Measurements from ENCODE around the gene CFAP299.

Gene CFAP299

DNA sequence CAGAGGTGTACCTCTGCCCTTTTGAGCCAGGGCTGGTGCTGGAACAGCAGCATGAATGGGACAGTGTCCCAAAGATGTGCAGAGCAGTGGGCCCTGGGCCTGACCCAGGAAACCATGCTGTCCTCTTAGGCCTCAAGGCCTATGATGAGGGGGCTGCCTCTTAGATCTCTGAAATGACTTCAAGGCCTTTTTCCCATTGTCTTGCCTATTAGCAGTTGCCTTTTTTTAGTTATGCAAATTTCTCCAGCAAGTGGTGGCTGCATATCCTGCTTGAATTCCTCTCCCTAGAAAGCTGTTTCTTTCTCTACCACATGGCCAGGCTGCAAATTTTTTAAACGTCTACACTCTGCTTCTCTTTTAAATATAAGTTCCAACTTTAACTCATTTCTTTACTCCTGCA is 160.3 kb downstream of the CFAP299 start:
- DNase-seq (ENCODE audit: low read depth in 3 of 3, low spot score in 1 of 3) = no peak

DNA sequence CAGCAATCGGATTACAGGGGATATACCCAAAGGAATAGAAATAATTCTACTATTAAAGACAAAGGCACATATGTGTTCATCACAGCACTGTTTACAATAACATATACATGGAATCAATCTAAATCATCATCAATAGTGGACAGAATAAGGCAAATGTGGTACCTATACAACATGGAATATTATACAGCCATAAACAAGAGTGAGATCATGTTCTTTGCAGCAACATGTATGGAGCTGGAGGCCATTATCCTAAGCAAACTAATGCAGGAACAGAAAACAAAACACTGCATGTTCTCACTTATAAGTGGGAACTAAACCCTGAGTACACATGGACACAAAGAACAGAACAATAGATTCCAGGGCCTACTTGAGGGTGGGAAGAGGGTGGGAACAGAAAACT is 163.2 kb downstream of the CFAP299 start:
- no peak for DNase-seq (ENCODE audit: low read depth in 3 of 3, low spot score in 1 of 3)

- no peak for DNase-seq (ENCODE audit: low read depth in 3 of 3, low spot score in 1 of 3)
Measured at GRCh38 chr4:80500613-80501012, 165.1 kb downstream of the CFAP299 start.

- DNase-seq (ENCODE audit: low read depth in 3 of 3, low spot score in 1 of 3) = no peak
Measured at GRCh38 chr4:80507077-80507476, 171.5 kb downstream of the CFAP299 start.

- no peak for DNase-seq (ENCODE audit: low read depth in 3 of 3, low spot score in 1 of 3)
Measured at GRCh38 chr4:80507507-80507906, 172.0 kb downstream of the CFAP299 start.

DNA sequence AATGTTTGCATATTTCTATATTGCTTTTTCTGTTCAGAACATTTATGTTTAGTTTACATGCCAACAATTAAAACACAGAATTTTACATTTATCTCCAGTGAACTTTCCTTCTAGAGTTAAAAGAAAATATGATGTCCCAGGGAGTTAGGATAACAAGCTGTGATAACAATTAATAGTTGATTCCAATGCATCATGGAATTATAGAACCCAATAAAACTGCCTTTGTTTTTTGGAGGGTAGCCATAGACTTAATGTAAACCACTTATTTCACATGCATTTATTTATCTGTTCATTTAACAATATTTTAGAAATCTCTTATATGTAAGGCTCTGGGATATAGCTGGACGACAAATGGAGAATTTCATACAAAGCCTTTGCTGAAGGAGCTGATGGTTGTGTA is 180.0 kb downstream of the CFAP299 start:
- no peak for DNase-seq (ENCODE audit: low read depth in 3 of 3, low spot score in 1 of 3)

DNA sequence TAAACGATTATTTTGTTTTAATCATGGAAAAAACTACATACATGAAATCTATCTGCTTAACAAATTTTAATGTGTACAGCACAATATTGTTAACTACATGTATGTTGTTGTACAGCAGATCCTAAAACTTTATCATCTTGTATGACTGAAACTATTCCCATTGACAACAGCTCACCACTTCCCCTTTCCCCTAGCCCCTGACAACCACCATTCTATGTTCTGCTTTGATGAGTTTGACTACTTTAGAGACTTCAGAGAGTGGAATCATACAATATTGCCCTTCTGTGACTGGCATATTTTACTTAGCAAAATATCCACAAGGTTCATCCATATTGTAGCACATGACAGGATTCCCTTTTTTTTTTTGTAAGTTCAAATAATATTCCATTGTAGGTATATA is 185.9 kb downstream of the CFAP299 start:
- DNase-seq (ENCODE audit: low read depth in 3 of 3, low spot score in 1 of 3) = no peak

GRCh38 chr4:80526697-80527096 is 191.2 kb downstream of the CFAP299 start:
- DNase-seq (ENCODE audit: low read depth in 3 of 3, low spot score in 1 of 3) = no peak

DNA sequence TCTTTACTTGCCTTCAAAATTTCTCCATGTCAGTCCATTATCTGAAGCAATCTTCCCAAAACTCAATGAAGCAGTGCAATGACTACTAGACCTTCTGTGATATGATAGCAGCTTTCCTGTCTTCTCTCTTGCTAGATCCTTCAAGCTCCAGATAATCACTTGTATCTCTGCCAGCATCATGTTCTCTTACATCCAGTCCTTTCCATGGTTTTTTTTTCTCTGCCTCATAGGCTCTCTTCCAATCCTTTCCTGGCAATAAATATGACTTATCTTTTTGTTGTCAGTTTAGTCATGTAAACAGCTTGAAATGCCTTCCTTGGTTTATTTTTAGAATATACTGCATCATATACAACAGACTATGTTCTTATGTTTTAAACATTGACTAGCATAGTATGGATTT is 193.5 kb downstream of the CFAP299 start:
- no peak for DNase-seq (ENCODE audit: low read depth in 3 of 3, low spot score in 1 of 3)

- DNase-seq (ENCODE audit: low read depth in 3 of 3, low spot score in 1 of 3) = no peak
Measured at GRCh38 chr4:80532674-80533333, 197.3 kb downstream of the CFAP299 start.

DNA sequence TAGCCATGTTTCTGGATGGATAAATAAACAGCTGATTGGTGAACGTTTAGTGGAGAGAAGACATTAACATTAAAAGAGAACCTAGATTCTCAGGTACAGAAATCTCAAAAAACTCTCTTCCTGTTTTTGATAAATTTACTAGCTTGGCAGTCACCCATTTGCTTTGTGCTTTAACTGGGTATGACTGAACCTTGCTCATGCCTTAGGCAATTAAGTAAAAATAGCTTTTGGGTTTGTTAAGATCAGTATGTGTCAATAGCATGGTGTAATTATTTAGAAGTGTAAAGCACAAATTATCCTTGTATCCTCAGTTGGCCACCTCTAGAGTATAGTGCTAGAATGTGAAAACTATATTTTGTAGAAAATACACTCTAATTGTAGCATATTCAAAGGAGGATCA is 200.0 kb downstream of the CFAP299 start:
- no peak for DNase-seq (ENCODE audit: low read depth in 3 of 3, low spot score in 1 of 3)

DNA sequence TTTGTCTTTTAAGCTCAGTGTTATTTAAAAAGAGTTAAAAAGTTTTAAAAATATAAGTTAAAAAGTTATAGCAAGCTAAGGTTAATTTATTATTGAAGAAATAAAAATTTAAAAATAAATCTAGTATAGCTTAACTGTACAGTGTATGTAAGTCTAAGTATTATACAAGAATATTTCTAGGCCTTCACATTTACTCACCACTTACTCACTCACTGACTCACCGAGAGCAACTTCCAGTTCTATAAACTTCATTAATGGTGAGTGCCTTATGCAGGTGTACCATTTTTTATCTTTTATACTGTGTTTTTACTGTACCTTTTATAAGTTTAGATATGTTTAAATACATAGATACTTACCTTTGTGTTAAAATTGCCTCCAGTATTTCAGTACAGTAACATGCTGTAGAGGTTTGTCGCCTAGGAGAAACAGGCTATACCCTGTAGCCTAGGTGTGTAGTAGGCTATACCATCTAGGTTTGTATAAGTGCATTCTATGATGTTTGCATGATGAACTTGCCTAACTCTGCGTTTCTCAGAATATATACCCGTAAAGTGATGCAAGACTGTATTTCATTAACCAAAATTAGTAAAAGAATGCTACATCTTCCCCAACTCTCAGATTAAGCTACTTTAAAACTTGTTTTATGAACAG is 202.9 kb downstream of the CFAP299 start:
- no peak for DNase-seq (ENCODE audit: low read depth in 3 of 3, low spot score in 1 of 3)

DNA sequence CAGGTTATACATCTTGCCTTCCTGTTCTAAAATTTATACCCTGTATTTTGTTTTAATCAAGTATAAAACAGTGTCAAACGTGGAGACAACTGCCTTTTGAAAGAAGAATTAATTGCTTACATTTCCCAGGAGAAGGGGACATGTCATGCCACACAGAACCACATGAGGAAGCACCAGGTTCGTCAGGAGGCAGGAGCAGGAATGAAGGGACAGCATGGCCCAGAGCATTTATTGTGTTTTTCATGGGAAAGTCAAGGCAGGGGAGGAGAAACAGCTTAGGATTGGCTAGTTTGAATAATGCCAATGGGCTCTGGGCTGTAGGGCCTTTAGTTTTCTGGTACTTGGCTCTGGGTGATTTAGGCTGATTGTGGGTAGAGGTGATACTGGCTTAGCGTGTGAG is 203.7 kb downstream of the CFAP299 start:
- no peak for DNase-seq (ENCODE audit: low read depth in 3 of 3, low spot score in 1 of 3)

DNA sequence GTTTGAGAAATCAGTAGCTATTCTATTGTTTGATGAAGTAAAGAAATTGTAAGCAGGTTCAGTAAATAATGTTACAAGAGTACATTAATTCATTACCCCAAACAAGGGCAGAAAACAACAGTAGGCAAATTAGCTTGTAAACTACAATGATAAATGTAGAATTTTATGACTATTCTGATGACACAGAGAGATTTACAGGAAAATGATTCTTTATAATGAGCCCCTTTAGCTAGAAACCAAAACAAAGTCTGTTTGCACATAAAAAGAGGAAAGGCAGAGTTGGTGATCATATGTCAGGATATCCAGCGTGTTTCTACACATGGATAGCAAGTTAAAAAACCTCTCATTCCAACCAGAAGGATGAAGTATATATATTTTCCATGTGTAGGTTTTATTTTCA is 204.8 kb downstream of the CFAP299 start:
- DNase-seq (ENCODE audit: low read depth in 3 of 3, low spot score in 1 of 3) = no peak

- no peak for DNase-seq (ENCODE audit: low read depth in 3 of 3, low spot score in 1 of 3)
Measured at GRCh38 chr4:80540785-80541469, 205.4 kb downstream of the CFAP299 start.

DNA sequence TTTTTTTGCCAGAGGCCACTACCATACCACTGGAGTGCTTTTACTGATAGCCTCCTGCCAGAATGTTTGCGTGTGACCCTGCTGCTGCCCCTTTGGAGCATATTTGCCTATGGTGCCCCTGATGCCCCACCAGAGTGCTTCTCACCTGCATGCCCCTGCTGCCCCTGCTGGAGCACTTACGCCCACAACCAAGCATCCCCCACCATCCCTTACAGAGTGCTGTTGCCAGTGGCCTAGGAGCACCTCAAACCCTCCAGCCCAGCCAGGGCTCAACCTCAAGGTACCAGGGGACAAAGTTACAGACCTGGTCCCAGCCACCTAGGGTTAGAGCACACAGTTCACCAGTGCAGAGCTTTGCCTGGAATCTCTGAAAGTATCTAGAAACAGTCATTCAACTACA is 207.2 kb downstream of the CFAP299 start:
- DNase-seq (ENCODE audit: low read depth in 3 of 3, low spot score in 1 of 3) = no peak

DNA sequence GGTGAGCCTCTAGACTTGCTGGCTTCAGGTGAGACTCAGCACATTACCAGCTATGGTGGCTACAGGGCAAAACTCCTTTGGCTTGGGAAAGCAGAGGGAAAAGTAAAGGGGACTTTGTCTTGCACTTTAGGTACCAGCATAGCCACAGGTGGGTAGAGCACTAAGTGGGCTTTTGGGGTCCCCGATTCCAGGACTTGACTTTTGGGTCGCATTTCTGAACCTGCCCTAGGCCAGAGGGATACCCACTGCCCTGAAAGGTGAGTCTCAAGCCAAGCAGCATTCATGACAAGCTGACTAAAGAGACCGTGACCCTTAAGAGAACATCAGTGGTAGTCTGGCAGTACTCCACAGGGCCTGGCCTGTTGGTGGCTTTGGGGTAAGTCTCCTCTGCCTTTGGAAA is 224.8 kb downstream of the CFAP299 start:
- DNase-seq (ENCODE audit: low read depth in 3 of 3, low spot score in 1 of 3) = no peak

- DNase-seq (ENCODE audit: low read depth in 3 of 3, low spot score in 1 of 3) = no peak
Measured at GRCh38 chr4:80566203-80566872, 230.8 kb downstream of the CFAP299 start.

DNA sequence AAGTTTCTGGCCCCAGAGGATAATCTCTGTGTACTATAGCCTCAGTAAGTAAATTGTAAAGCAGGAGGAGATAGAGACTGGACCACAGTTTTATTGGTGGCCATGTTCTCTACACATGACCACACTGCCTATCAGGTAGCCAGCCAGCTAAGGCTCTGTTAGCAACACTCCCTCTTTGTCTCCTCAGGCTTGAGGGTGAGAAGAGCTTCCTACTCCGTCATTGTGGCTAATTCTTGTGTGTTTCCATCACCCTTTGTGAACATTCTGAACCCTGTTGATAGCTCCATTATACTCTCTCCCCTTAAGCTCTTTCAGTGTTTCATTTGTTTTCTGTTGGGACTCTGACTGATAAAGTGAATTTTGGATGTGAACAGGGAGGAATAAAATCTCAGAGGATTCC is 233.4 kb downstream of the CFAP299 start:
- no peak for DNase-seq (ENCODE audit: low read depth in 3 of 3, low spot score in 1 of 3)

DNA sequence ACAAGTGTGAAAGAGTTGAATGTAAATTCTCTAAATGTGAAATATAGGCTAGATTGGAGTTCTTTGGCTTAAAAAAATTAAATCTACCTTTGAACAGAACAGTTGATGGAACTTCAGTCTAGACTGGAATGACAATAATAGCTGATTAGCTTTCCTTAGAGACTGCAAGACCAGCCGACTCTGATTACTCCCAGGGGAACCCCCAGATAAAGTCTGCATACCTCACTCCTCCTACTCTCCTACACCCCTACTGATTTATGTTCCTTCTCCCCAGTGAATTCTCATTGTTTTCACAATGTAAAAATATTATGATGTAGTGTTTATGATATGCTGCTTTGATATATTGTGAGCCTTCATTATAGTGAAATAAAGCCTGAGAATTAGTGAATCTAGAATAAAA is 241.3 kb downstream of the CFAP299 start:
- DNase-seq (ENCODE audit: low read depth in 3 of 3, low spot score in 1 of 3) = no peak

DNA sequence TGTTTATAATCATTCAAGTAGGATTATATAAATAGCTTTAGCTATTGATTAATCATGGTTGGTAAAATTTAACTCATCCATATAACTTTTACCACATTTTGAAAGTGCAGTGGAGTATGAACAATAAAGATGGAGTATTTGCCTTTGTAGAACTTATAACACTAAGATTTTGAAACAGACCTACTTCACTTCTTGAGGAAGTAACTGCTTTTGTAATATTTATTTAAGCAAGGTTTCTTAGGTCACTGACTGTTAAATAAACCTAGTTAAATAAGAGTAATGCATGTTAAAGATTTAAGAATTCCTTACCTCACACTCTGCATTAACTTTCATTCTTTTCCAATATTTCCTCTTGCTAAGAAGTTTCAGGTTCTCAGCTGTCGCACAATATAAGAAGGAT is 242.5 kb downstream of the CFAP299 start:
- no peak for DNase-seq (ENCODE audit: low read depth in 3 of 3, low spot score in 1 of 3)

- no peak for DNase-seq (ENCODE audit: low read depth in 3 of 3, low spot score in 1 of 3)
Measured at GRCh38 chr4:80585542-80585941, 250.0 kb downstream of the CFAP299 start.
